ENCODE results near the gene IL2RA. TPM values are rescaled to one million over a fixed set of nuclear protein-coding genes. Genes with fewer than 3 reads are reported as not detected.

Gene IL2RA
- polyA plus RNA-seq, 1 experiment = not detected

- no peak for TF ChIP-seq CTCF (IDR thresholded peaks at IDR 0.05; ENCODE audit: insufficient read depth, low read depth, low read length)
- H3K4me3 ChIP-seq (ENCODE audit: low read depth, low read length) = no peak overlapping the region
- no peaks in the 10 kb centered on the region for H3K27me3 ChIP-seq (ENCODE audit: control insufficient read depth, insufficient read depth, low read length)
- DNase-seq (ENCODE audit: low read depth) = no peak
- CTCF ChIA-PET = interaction anchor here (0.6 kb wide), 1 partner anchor 339 kb away, joined by 4 read pairs; no protein-coding TSS in a partner anchor
- POLR2A ChIA-PET = interaction anchor here (0.5 kb wide), 1 partner anchor 29 kb away, joined by 3 read pairs; no protein-coding TSS in a partner anchor
- no peaks in the 10 kb centered on the region for H3K36me3 ChIP-seq (ENCODE audit: control insufficient read depth, insufficient read depth, low read length)
These were observed 93.3 kb downstream of the IL2RA start for GRCh38 chr10:5968681-5969453.

- H3K4me3 ChIP-seq (ENCODE audit: low read depth, low read length) = no peak overlapping the region
- TF ChIP-seq CTCF (IDR thresholded peaks at IDR 0.05; ENCODE audit: insufficient read depth, low read depth, low read length) = no peak
- no peaks in the 10 kb centered on the region for H3K36me3 ChIP-seq (ENCODE audit: control insufficient read depth, insufficient read depth, low read length)
- ChIA-PET POLR2A (no interaction called here), CTCF (no interaction called here)
- H3K27me3 ChIP-seq (ENCODE audit: control insufficient read depth, insufficient read depth, low read length) = no peaks in the 10 kb centered on the region
- no peak for DNase-seq (ENCODE audit: low read depth)
These were observed 94.0 kb downstream of the IL2RA start for GRCh38 chr10:5968037-5968680.

GRCh38 chr10:5965266-5965665 lies 96.9 kb downstream of the IL2RA start:
- DNase-seq (ENCODE audit: low read depth) = no peak
- TF ChIP-seq CTCF (IDR thresholded peaks at IDR 0.05; ENCODE audit: insufficient read depth, low read depth, low read length) = no peak
- Histone ChIP-seq H3K4me3 (ENCODE audit: low read depth, low read length) (no peak overlapping the region), H3K36me3 (ENCODE audit: control insufficient read depth, insufficient read depth, low read length) (no peaks in the 10 kb centered on the region), H3K27me3 (ENCODE audit: control insufficient read depth, insufficient read depth, low read length) (no peaks in the 10 kb centered on the region)
- CTCF ChIA-PET = no interaction called here
- POLR2A ChIA-PET = no interaction called here

GRCh38 chr10:5964736-5965135 lies 97.4 kb downstream of the IL2RA start:
- DNase-seq (ENCODE audit: low read depth) = no peak
- POLR2A ChIA-PET = no interaction called here
- CTCF ChIA-PET = no interaction called here

More at GRCh38 chr10:5964736-5965135, 97.4 kb downstream of the IL2RA start:
- no peak for TF ChIP-seq CTCF (IDR thresholded peaks at IDR 0.05; ENCODE audit: insufficient read depth, low read depth, low read length)
- no peaks in the 10 kb centered on the region for H3K27me3 ChIP-seq (ENCODE audit: control insufficient read depth, insufficient read depth, low read length)
- H3K4me3 ChIP-seq (ENCODE audit: low read depth, low read length) = no peak overlapping the region
- no peaks in the 10 kb centered on the region for H3K36me3 ChIP-seq (ENCODE audit: control insufficient read depth, insufficient read depth, low read length)

All from BJ (cell line).